CD4-positive, alpha-beta T cell treated with Interleukin-12 subunit alpha and Interleukin-12 subunit beta, for 1 hour (primary cell): ENCODE data around the gene SGPP1.
A peak's percentile ranks its signal among the peaks of the same experiment; 100 is the strongest.
"Not testable (repeated sequence)": the region's sequence is repeated elsewhere in the genome, so short reads cannot be mapped to it uniquely, and the experiment has no call there.

Experiments
- DNase-seq: peaks from one replicate; pipeline ENCODE4 v3.0.0-alpha.2; 2020

Gene SGPP1

GRCh38 chr14:63727736-63728728 lies at the start of gene SGPP1:
Gene SGPP1 (minus strand): TSS chr14:63728065. CDS start chr14:63727944, 121 bp downstream.
- DNase-seq: peak; percentile 89

- DNase-seq: no peak
Measured at GRCh38 chr14:63777024-63777423, 49.2 kb upstream of the SGPP1 start.

- DNase-seq: no peak
Measured at GRCh38 chr14:63773504-63773903, 45.6 kb upstream of the SGPP1 start.

GRCh38 chr14:63770187-63770807 lies 42.4 kb upstream of the SGPP1 start:
- DNase-seq: peak; percentile 72

GRCh38 chr14:63766611-63767010 lies 38.7 kb upstream of the SGPP1 start:
- DNase-seq: no peak

- no peak for DNase-seq
Measured at GRCh38 chr14:63764620-63765139, 36.8 kb upstream of the SGPP1 start.

GRCh38 chr14:63764103-63764502 lies 36.2 kb upstream of the SGPP1 start:
- no peak for DNase-seq

- DNase-seq: no peak
Measured at GRCh38 chr14:63761351-63762117, 33.7 kb upstream of the SGPP1 start.

GRCh38 chr14:63760014-63760413 lies 32.1 kb upstream of the SGPP1 start:
- peak; percentile 3 for DNase-seq

- DNase-seq: peak; percentile 48
Measured at GRCh38 chr14:63759456-63759855, 31.6 kb upstream of the SGPP1 start.

GRCh38 chr14:63757211-63757610 lies 29.3 kb upstream of the SGPP1 start:
- no peak for DNase-seq

- DNase-seq: no peak
Measured at GRCh38 chr14:63752449-63753169, 24.7 kb upstream of the SGPP1 start.

- DNase-seq: not testable (repeated sequence)
Measured at GRCh38 chr14:63751076-63751475, 23.2 kb upstream of the SGPP1 start.

- DNase-seq: no peak
Measured at GRCh38 chr14:63747846-63748245, 20.0 kb upstream of the SGPP1 start.

GRCh38 chr14:63745858-63746425 lies 18.1 kb upstream of the SGPP1 start:
- DNase-seq: peak; percentile 23

GRCh38 chr14:63745272-63745671 lies 17.4 kb upstream of the SGPP1 start:
- DNase-seq: no peak

- no peak for DNase-seq
Measured at GRCh38 chr14:63737582-63738006, 9.7 kb upstream of the SGPP1 start.

GRCh38 chr14:63735720-63736119 lies 7.9 kb upstream of the SGPP1 start:
- no peak for DNase-seq

- DNase-seq: no peak
Measured at GRCh38 chr14:63730659-63731058, 2.8 kb upstream of the SGPP1 start.

GRCh38 chr14:63727231-63727735 lies 582 bp downstream of the SGPP1 start:
- DNase-seq: no peak

GRCh38 chr14:63726499-63726898 lies 1.4 kb downstream of the SGPP1 start:
- DNase-seq: no peak
